HL-60 (cell line): ENCODE data around the gene AWAT2.

Experiments used
- POLR2AphosphoS5 ChIP-seq: IDR thresholded peaks from 2 replicates; pipeline ENCODE4 v1.6.1; 2012; ENCODE audit warnings: low read depth
- TF ChIP-seq, protein P1 (sequence below): IDR thresholded peaks from one replicate; pipeline ENCODE4 v1.5.1; 2011; ENCODE audit warnings: low read length, control low read depth, inconsistent platforms; ENCODE audit not compliant: insufficient read depth

DNA sequence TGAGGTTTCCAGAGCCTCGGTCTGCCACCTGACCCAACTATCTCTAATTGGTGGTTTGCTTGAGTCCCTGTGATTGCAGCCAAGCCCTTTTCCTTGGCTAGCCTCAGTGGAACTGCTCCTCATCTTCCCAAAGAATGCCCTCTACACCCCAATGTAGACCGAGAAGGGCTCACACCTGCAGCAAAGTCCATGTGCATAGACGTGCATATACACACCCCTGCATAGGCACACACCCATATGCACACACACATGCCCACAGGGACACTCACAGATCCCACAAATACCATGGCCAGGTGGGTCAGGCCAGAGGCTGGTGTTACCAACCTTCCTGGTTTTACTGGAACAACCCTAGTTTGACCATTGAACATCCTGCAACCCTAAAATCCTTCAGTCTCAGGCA lies 332 bp downstream of the AWAT2 start:
- TF ChIP-seq, protein P1, sequence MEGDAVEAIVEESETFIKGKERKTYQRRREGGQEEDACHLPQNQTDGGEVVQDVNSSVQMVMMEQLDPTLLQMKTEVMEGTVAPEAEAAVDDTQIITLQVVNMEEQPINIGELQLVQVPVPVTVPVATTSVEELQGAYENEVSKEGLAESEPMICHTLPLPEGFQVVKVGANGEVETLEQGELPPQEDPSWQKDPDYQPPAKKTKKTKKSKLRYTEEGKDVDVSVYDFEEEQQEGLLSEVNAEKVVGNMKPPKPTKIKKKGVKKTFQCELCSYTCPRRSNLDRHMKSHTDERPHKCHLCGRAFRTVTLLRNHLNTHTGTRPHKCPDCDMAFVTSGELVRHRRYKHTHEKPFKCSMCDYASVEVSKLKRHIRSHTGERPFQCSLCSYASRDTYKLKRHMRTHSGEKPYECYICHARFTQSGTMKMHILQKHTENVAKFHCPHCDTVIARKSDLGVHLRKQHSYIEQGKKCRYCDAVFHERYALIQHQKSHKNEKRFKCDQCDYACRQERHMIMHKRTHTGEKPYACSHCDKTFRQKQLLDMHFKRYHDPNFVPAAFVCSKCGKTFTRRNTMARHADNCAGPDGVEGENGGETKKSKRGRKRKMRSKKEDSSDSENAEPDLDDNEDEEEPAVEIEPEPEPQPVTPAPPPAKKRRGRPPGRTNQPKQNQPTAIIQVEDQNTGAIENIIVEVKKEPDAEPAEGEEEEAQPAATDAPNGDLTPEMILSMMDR: no peak
- no peak for TF ChIP-seq POLR2AphosphoS5
